DND-41 (cell line): Measurements from ENCODE around the gene RCBTB2.

Experiments used
- CTCF ChIP-seq: IDR thresholded peaks from 2 replicates; pipeline ENCODE4 v1.5.1; 2012; ENCODE audit warnings: borderline replicate concordance, low read length, moderate library complexity, mild to moderate bottlenecking; ENCODE audit not compliant: poor library complexity, severe bottlenecking; ENCODE audit errors: extremely low read depth
- EZH2 ChIP-seq: IDR thresholded peaks from 3 replicates; pipeline ENCODE4 v1.6.1; 2012; ENCODE audit warnings: borderline replicate concordance, low read depth, mild to moderate bottlenecking, moderate library complexity, low read length, inconsistent platforms; ENCODE audit not compliant: severe bottlenecking

GRCh38 chr13:48492096-48492440 is 40.8 kb downstream of the RCBTB2 start:
- TF ChIP-seq CTCF, result no peak
- no peak for TF ChIP-seq EZH2
